GM21786 (cell line): ENCODE data around the gene NAT16.
"Not testable (repeated sequence)": the region's sequence is repeated elsewhere in the genome, so short reads cannot be mapped to it uniquely, and the experiment has no call there.

Experiments used
- ATAC-seq: cut with Tn5 transposase; IDR thresholded peaks from one replicate; pipeline ENCODE4 v1.9.1; 2021; ENCODE audit not compliant: unreplicated experiment

Gene NAT16

DNA sequence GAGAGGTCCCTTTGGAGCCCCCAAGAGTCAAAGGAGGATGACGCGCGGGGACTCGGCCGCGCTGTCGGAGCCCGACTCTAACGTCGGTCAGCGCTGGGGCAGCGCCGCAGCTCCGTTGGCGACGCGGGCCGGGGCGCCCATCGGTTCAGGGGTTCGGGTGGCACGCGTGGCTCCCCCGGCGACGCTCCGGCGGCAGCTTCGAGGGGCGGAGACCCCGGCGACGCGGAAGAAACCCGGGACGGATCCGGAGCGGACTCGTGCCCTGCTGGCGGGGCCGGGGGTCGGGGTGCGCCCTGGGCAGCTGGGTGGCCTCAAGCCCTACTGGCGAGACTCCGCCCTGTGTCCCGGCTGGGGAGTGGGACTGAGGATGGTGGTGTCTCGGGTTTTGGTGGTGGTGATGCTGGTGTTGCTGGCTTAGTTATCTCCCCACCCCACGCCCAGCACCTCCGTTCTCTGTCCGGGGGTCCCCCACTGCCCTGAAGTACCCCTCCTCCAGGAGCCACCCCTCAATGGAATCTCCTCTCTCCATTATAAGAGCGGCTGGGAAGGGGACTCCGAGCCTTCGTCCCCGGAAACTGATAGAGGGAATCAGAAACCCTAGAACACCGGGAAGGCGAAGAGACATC lies at the start of gene NAT16:
Gene NAT16 (minus strand): TSS at position 164 of the 626 bp plus-strand sequence. CDS start 5,486 bp downstream, outside the sequence.
- ATAC-seq = no peak

- no peak for ATAC-seq
These were observed 46.6 kb upstream of the NAT16 start for GRCh38 chr7:101226721-101227120.

GRCh38 chr7:101225650-101226049 lies 45.6 kb upstream of the NAT16 start:
- no peak for ATAC-seq

DNA sequence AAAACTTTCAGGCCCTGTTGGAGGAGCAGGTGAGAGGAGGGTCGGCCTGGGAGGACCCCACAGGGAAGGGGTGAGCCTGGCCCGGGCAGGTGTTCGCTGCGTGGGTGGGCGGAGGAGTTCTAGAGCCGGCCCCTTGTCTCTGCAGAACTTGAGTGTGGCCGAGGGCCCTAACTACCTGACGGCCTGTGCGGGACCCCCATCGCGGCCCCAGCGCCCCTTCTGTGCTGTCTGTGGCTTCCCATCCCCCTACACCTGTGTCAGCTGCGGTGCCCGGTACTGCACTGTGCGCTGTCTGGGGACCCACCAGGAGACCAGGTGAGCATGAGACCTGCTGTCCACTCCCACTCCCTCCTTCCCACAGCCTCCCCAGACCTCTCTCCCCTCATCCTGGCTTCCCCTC lies 43.4 kb upstream of the NAT16 start:
- no peak for ATAC-seq

DNA sequence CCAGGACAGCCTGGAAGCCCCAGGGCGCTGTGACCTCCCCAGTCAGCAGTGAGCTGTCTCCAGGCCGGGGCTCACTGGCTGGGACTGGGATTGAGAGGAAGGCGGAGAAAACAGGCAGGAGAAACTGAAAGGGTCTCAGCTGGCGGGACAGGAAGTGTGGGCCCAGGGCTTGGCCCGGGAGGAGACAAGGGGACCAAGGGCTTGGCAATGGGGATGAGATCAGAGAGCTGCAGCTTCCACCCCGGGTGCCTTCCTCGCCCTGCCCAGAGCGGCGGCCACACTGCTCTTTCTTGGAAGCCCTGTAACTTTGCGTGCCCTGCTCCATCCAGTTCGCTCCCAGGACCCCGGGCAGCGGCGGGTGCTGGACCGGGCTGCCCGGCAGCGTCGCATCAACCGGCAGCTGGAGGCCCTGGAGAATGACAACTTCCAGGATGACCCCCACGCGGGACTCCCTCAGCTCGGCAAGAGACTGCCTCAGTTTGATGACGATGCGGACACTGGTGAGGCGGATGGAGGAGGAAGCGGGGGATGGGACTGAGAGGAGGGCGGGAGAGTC lies 42.3 kb upstream of the NAT16 start:
- ATAC-seq = no peak

DNA sequence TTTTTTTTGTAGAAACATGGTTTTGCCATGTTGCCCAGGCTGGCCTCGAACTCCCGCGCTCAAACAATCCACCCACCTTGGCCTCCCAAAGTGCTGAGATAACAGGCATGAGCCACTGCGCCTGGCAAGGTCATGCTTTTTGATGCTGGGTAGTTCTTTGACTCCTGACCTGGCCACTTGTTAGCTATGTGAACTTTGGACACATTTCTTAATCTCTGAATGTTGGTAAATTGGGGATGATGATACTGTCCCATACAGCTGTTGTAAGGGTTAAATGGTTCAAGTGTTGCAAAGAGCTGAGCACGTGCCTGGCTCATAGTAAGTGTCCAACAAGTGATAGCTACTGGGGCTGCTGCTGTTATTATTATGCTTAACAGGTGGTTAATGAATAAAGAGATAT lies 40.2 kb upstream of the NAT16 start:
- no peak for ATAC-seq

DNA sequence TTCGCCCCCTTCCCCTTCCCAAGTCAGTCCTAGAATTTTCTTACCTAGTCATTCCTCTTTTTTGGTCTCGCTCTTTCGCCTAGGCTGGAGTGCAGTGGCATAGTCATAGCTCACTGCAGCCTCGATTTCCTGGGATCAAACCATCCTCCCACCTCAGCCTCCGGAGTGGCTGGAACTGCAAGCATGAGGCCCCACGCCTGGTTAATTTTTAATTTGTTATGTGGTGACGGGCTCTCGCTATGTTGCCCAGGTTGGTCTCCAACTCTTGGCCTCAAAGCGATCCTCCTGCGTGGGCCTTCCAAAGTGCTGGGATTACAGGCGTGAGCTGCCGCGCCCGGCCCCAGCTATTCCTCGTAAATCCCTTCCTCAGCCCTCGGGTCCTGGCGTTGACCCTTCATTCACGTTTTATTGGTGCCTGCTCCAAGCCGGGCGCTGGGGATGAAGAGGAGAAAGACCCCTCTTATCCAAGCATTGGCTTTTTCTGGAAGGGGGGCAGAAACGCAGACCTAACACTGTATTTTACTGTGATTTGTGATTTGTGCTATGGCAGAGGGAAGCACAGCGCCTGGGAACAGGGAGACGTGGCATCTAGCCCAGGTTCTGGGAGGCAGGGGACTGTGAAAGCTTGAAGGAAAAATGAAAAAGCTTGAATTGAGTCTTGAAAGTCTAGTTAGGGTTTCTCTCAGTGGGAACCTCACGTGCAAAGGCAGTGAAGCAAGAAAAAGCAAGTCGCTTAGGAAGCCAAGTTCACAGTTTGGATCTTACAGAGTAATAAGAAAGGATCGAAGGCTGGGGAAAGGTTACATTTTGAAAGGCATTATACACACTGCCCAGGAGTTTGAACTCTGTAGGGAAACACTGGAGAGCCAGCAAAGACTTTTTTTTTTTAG lies 38.4 kb upstream of the NAT16 start:
- peak; percentile 24 for ATAC-seq

DNA sequence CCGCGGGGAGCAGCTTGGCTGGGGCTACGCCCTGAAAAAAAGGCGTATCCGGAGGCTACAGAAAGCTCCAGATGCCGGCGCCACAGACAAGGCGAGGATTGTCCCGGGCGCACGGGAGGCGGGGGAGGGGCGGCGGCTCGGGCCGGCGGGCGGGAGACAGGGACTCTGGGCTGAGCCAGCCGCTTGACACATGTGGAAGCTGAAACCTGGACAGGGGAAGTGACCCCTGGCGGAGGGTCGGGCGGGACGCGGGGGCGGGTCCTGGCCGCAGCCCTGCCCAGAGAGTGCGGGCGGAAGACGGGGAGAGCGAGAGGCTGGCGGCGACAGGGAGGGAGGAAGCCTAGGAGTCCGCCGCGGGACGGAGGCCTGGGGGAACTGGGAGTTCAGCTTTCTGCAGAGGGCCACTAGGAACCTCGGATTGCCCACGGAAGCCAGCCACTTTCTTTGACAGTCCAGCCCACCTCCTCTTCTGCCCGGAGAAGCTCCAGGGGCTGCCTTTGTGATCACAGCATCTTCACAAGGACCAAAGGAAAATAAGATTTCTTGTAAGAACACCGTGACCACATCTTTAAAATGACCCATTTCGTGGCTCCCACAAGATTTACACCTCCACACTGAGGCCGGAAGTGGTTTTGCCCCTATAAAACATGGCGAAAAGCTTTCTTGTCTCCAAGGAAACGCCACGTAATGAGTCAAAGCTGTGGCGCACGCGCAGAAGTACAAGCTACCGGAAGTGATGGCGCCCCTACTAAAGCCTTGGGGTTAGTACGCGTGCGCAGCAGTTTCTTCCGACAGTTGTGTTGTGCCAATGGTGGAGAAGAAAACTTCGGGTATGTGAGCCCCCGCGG lies 37.5 kb upstream of the NAT16 start, which contains the start of the genes PLOD3 and ZNHIT1:
Gene PLOD3 (minus strand): TSS at position 194 of the 848 bp plus-strand sequence. CDS start 307 bp downstream, outside the sequence.
Gene ZNHIT1 (plus strand): TSS at position 778 of the 848 bp plus-strand sequence. CDS start 31 bp downstream, at position 809.
- peak; percentile 64 for ATAC-seq

- peak; percentile 22 for ATAC-seq
These were observed 36.8 kb upstream of the NAT16 start for GRCh38 chr7:101216860-101217387.

DNA sequence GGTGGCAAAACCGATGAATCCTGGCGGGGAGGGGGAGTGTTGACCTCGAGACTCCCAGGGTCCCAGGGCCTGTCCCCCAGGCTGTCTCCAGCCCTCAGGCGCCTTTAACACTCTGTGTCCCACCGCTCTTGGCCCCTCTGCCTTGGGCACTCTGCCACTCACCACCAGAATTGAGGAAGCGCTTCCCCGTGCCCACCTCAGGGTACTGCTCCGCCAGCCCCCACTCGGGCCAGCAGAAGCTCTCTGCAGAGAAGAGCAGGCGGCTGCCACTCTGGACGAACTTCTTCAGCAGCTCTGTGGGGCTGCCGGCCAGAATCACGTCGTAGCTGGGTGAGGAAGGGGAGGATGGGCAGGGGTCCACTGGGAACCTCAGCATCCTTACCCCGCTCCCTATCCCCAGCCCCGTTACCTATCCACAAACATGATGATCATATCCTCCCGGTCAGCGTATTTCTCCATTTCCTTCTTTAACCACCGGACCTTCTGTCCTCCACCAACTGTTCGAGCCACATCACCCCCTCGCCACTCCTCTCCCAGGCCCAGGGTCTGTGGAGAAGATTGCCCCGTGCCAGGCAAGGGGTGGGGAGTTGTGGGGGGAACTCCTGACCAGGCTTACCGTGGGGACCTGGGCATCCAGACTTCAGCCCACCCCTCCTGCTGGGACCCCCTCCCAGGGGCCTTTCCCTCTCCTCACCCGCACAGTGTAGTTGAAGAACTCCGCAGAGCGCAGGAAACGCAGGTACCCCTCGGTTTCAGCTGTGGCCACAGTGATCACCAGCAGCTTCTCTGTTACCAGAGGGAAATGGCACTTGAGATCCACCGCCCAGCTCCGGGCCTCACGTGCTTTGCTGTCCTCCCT lies 36.1 kb upstream of the NAT16 start:
- no peak for ATAC-seq

- ATAC-seq = no peak
These were observed 31.9 kb upstream of the NAT16 start for GRCh38 chr7:101212014-101212413.

- ATAC-seq = no peak
These were observed 31.4 kb upstream of the NAT16 start for GRCh38 chr7:101211501-101211900.

DNA sequence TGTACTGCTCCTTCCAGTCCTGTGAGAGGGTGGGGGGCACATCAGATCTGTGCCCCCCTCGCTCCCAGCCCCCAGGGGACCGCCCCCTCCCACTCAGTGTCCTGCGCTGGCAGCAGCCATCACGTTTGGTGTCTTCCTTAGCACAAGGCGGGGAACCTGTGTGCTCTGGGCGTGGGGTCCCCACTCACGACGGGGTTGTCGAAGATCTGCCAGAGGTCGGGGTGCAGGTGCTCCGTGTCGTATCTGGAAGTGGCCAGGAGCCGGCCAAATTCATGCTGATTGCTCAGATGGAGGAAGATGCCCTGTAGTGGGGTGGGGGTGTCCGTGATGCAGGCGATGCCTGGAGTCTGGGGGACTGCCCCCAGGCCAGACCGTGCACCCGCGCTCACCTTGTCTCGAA lies 30.1 kb upstream of the NAT16 start:
- ATAC-seq = no peak

DNA sequence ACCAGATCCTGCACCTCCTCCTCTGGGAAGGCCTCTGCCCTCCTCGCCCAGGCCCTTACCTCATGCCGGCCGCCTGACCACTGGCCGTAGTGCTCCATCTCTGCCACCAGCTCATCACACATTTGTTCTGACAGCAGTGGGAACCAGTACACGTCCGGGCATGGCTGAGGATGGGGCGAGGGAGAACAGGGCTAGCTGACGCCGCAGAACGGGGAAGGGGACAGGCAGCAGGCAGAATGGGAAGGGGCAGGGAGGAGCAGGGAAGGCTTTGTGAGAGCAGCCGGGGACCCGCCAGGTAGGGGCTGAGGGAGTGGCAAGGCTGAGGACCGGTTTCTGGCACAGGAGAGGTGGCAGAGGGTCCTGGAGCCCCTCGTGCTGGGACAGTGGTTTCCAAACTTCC lies 28.7 kb upstream of the NAT16 start:
- no peak for ATAC-seq

- no peak for ATAC-seq
These were observed 27.4 kb upstream of the NAT16 start for GRCh38 chr7:101207459-101207858.

GRCh38 chr7:101206665-101207042 lies 26.6 kb upstream of the NAT16 start:
- no peak for ATAC-seq

GRCh38 chr7:101205901-101206664 lies 26.0 kb upstream of the NAT16 start:
- no peak for ATAC-seq

- ATAC-seq = not testable (repeated sequence)
These were observed 23.9 kb upstream of the NAT16 start for GRCh38 chr7:101203740-101204738.
